HG03521 (cell line): ENCODE measurements around the gene XKR8.

Source experiments
- ATAC-seq: cut with Tn5 transposase; IDR thresholded peaks from one replicate; pipeline ENCODE4 v1.9.1; 2021; ENCODE audit warnings: mild to moderate bottlenecking, moderate library complexity; ENCODE audit not compliant: unreplicated experiment

The XKR8 gene

DNA sequence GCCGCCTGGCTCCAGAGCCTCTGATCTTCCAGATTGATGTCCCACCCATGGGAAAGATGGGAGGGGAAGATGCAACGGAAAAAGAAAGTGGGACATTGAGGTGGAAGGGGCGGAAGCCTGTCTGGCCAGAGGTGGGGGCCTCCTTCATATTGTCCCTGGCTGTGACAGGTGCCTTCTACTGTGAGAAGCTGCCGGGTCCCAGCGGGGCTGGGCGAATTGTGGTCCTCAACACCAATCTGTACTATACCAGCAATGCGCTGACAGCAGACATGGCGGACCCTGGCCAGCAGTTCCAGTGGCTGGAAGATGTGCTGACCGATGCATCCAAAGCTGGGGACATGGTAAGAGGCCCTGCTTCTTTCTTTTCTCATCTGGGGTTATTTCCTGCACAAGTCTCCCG lies 5.6 kb upstream of the XKR8 start:
- no peak for ATAC-seq

DNA sequence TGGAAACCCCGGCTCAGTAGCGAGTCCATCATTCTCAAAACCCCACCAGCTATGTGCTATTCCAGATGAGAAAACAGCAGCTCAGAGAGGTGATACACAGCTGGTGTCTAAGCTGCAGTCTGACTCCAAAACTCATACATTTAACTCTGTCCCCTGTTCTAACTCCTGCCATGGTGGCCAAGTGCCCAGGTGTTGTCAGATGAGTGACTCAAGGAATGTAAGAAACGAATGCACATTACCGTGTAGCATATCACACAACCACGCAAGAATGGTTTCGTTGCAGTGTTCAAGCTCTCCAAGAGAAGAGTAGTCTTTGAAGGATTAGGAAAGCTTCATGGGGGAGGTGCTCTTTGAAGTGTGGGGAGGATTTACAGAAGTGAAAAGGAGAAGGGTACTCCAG lies 4.7 kb upstream of the XKR8 start:
- ATAC-seq: no peak

DNA sequence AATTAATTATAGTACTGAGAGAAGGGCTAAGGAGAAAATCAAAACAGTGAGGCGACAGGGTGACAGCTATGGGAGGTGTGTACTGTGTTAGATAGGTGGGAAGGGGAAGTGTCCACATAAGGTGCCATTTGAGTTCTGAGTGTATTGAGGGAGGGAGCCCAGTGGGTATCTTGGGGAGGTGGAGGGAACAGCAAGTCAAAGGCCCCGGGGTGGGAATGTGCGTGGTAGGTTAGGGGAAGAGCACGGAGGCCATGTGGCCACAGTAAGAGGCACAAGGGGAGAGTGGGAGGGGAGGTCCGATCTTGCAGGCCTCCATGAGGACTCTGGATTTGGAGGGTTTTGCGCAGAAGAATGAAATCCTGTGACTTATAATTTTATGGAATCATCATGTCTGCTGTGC lies 3.0 kb upstream of the XKR8 start:
- ATAC-seq: no peak

DNA sequence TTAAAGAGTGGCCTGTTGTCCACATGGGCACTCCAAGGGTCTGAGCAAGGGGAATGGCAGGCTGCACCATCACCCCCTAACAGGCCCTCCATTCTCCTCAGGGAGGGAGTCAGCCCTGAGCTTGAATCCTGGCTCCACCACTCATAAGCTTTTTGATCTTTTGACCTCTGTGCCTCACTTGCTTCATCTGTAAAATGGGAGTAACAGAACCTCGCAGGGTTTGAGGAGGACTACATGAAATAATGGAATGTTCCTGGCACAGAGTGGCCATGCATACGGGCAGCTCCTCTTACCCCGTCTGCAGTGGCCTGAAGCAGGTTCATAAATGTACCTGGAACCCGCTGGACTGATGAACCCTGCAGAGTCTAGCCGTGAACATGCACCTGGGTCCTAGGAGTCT lies 2.1 kb upstream of the XKR8 start:
- ATAC-seq: no peak

DNA sequence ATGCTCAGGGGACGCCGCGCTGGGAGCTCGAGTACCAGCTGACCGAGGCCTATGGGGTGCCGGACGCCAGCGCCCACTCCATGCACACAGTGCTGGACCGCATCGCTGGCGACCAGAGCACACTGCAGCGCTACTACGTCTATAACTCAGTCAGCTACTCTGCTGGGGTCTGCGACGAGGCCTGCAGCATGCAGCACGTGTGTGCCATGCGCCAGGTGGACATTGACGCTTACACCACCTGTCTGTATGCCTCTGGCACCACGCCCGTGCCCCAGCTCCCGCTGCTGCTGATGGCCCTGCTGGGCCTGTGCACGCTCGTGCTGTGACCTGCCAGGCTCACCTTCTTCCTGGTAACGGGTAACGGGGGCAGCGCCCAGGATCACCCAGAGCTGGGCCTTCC lies 1.3 kb upstream of the XKR8 start:
- ATAC-seq: no peak

DNA sequence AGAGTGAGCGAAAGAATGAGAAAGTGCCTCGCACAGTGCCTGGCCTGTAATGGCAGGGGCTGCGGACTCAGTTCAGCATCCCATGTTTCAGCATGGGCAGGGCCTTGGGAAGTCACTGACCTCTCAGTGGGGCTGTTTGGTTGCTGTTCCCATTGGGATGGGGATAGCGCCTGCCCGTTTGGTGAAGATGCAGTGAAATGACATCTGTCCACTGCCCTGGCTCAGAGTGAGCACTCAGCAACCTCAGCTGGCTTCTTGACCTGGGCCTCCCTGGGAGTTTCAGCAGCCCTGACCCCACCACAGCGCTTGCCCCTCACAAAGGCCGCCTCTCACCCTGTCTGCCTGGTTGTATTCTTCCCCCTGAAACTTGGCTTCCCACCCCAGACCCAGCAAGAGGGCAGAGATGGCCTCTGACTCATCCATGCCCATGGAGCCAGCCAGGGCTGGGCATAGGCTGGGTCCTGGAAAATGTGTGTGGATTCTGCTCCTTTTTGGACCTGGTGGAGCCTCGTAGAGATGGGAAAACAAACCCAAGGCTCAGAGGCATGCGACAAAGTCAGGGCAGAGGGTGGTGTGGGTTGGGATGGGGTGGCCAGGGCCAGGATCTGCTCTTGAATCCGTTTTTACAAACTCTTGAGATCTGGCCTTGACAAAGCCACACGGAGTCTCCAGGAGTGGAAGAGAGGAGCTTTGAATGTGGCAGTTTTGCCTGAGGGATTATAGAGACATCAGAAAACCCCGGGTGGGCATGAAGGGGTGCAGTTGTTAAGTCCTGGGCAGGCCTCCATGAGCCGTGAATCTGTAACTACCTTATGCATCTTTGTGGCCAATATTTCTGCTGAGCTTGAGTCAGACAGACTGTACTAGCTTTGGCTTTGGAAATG lies 1.2 kb downstream of the XKR8 start:
- no peak for ATAC-seq

DNA sequence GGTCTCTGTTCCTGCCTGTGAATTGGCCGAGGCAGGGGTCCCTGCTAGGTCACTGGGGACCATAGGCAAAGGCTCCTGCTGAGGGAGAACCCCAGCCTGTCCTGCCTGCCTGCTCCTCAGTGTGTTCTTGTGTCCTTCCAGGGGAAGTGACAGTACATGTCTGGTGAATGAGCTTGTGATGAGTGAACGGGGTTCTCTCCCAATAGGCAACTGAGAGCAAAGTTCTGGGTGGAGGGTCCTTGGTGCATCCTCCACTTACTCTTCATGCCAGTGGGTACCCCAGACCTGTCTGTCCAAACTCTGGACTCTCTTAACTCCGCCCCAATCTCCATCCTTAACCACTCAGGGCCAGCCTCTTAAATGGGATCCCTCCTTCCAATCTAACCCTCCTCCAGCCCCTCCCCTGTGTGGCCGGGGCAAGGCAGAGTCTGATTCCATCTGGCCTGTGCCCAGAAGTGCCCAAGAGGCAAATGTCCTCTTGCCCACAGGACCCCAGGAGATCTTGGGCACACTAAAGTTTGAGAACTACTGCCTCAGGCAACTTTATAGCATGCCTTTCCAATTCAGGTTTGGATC lies 2.0 kb downstream of the XKR8 start:
- no peak for ATAC-seq

DNA sequence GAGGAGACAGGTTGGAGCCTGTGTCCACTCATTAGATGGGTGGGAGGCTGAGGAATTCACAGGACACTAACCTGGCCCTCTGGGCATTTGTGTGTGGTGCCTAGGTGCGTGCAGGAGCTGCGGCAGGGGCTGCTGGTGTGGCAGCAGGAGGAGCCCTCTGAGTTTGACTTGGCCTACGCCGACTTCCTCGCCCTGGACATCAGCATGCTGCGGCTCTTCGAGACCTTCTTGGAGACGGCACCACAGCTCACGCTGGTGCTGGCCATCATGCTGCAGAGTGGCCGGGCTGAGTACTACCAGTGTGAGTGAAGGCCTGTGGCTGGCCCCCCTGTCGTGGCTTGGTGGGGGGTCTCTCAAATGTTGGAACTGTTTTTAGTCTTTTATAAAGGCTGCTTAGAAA lies 3.6 kb downstream of the XKR8 start:
- no peak for ATAC-seq

DNA sequence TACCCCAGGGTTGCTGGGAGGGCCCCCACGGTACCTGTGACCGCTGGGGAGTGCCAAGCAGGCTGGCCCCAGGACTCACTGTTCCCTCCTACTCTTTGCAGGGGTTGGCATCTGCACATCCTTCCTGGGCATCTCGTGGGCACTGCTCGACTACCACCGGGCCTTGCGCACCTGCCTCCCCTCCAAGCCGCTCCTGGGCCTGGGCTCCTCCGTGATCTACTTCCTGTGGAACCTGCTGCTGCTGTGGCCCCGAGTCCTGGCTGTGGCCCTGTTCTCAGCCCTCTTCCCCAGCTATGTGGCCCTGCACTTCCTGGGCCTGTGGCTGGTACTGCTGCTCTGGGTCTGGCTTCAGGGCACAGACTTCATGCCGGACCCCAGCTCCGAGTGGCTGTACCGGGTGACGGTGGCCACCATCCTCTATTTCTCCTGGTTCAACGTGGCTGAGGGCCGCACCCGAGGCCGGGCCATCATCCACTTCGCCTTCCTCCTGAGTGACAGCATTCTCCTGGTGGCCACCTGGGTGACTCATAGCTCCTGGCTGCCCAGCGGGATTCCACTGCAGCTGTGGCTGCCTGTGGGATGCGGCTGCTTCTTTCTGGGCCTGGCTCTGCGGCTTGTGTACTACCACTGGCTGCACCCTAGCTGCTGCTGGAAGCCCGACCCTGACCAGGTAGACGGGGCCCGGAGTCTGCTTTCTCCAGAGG lies 6.8 kb downstream of the XKR8 start:
- no peak for ATAC-seq

DNA sequence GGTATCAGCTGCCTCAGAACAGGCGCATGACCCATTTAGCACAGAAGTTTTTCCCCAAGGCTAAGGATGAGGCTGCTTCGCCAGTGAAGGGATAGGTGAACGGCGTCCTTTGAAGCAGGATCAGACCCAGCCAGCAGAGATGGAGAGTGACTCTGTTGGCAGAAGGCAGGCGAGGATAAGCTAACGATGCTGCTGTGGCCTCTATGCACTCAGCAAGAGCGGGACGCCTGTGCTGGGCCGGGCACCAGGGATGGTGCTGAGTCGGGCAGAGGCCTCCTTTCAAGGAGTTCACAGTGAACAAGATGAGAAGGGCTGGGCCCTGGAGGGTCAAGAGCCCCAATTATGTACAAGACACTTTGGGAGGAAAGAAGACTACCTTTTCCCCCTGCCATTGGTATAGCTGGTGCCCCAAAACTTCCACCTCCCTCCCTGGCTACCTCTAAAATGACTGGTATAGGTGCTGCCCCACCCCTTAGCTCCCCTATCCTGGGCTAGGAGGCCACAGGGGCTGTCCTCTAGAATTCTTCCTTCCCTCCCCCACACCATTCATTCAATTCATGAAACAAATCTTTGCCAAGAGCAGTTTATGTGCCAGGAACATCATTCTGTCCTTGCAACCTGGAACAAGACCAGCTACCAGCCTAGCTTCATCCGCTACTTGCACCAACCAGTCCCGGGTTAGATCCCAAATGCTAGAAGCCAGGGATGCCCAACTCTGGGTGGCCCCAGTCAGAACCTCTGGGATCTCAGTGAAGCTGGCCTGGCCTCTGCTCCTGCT lies 7.5 kb downstream of the XKR8 start:
- ATAC-seq: no peak

DNA sequence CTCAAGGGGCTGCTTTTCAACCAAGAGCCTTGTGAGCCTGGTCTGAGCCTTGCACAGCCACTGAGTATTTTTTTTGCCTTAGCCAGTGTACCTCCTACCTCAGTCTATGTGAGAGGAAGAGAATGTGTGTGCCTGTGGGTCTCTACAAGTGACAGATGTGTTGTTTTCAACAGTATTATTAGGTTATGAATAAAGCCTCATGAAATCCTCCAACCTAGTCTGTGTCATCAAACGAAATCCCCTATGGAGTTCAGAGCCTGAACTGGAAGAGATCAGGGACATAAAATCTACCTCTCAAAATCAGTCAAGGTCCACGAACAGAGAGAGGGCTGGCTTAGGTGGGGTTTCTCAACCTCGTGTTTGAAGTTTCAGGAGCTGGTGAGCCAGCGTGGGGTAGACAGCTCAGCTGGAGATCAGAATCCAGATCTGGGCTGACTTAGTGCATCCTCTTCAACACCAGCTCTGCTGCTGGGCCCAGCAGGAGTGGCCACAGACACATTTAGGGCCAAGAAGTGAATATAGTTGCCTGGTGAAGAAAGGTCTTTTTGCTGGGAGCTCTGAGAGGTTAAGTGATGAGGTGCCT lies 8.2 kb downstream of the XKR8 start:
- ATAC-seq: no peak

DNA sequence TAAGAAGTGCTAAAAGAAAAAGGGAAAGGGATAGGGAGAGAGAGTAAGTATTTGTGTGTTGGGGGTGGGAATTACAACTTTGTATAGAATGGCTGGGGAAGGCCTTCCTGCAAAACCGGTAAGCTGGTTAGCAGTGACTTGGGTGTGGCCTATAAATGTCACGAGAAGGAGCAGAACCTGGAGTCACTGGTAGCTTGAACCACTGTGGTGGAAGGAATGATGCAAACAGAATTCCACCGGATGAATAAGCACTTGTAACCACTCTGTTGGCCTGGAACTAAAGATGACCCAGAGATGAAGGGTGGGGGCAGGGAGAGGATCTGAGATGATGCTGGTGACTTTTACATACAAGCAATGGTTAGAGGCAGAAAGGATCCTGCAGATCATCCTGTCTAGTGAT lies 8.9 kb downstream of the XKR8 start:
- no peak for ATAC-seq

DNA sequence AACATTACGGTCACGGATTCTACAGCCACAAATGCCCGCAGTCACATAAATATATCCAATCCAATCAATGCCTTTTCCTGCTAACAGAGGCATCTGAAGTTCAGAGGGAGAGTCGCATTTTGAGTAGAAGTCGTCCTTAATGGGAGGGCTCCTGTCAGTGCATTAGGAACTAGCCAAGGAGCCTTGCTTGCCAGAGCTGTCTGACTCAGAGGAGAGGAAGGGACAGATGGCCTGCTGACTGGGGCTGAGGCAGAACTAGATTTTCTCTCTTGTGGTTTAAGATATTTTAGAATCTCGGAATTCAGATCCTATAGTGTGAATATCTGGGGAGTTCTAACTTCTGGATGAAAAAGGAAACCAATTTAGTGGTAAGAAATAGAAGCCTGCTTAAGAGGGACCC lies 10.6 kb downstream of the XKR8 start:
- ATAC-seq: no peak

DNA sequence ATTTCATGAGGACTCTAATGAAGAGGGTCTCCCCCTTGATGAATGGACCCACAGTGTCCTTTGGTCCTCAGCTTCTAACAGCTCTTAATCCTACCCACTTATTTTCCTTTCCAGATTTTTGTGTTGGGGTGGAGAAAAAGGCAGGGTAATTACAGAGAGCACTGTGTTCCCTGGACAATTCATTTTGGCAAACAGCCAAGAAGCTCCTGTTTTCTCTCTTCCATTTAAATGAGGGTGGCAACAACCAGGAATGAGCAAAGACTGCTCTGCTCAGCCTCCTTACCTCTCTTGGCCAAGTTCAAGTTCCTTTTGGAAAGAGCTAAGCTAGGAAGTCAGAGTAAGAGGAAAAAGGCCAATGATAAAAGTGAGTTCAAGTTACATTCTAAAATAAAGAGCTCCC lies 11.9 kb downstream of the XKR8 start:
- no peak for ATAC-seq

DNA sequence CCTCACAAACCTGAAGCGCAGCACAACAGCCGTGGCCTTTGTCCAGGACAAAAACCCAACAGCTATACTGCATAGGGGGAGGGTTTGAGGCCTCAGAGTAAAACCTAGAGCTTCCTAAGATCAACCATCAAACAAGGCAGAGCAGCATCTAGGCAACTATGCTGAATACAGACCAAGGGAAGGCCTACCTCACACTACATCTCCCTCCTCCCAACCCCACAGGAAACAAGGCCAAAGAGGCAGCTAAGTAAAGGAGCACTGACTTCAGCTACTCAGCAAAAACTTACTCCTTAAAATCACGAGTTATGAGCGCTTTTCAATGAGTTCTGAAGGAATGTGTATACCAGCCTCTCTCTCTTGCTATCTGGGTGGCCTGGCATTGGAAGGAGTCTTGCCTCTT lies 12.4 kb downstream of the XKR8 start:
- no peak for ATAC-seq

DNA sequence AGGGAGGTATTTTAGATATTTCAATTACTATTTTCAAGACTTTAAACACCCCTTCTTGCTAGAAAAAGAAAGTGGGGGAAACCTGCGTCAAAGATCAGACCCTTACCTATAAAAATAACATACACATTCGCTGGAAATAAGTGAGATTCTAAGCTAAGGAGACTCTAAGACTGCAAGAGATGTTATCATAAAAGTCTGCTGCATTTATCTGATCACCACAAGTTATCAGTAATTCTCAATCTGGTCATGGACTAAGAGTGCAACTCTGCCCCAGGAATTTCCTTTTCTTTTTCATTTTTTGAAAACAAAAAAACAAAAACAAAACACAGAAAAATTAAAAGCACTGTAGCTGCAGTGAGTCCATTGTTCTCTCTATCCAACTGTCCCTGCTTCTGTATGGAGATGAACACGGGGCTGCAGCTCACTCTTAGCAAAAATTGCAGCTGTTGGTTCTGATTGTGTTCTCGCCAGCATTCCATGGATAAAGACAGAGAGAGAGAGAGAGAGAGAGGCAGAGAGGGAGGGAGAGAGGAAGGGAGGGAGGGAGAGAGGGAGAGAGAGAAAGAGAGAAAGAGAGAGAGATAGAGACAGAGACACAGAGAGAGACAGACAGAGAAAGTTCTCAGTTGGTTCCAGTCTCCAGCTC lies 14.1 kb downstream of the XKR8 start:
- ATAC-seq: no peak

DNA sequence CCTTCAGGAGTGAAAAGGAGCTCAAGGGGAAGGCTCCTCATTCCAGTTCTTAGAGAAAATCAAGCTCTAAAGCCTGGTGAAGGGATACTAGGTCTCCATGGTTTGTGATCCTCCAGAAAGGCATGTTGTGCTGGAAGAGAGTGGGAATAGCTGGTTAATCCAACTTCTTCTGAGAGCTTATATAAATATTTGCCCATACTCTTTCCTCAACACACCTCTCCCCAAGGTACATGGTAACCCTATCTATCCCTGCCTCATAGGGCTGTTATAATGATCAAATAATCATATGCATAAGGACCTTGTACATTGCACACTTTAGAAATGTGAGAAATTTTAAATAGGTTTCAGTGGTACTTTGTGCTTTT lies 14.6 kb downstream of the XKR8 start:
- no peak for ATAC-seq

DNA sequence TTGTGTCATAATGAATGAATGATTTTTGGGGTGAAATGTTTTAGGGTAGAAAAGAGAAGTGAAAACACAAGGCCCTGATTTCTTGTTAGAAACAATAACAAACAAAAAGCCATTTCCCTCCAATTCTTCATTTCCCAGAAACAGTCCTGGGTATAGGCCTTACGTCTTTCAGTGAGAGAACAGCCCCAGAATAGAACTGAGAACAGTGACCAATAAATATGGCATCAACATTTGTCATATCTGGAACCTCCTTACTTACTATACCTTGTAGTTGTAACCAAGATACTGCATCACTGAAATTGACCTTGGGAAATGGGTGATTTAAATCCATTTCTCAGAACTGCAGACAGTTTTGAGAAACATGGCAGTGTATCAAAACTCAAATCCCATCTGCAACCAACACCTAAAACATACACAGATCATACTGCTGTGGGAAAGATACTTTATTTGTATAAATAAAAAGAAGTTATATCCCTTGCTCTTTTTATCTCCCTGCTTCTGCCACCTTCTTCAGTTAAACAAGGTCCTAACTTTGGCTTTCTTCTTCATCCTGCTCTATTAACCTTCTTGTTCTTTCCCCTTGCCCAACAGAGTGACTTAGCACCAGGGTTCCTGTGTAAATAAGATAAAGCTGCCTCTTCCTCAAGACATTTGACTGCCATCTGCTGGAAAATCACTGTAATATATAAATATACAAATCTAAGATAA lies 19.5 kb downstream of the XKR8 start:
- ATAC-seq: no peak

DNA sequence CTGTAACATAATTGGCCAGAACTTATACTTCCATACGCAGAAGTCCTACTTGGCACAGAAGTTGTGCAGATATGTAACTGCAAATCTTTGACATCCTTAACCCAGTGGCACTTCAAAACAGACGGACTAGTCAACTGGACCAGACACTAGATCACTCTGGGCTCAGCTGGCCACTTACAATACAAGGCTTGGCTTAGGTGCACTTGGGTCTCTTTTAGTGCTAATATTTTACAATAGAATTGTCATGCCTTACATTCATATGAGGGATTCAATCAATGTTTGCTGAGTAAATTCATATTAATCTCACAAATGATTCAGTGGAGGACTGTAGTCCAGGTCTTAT lies 20.1 kb downstream of the XKR8 start:
- ATAC-seq: no peak

DNA sequence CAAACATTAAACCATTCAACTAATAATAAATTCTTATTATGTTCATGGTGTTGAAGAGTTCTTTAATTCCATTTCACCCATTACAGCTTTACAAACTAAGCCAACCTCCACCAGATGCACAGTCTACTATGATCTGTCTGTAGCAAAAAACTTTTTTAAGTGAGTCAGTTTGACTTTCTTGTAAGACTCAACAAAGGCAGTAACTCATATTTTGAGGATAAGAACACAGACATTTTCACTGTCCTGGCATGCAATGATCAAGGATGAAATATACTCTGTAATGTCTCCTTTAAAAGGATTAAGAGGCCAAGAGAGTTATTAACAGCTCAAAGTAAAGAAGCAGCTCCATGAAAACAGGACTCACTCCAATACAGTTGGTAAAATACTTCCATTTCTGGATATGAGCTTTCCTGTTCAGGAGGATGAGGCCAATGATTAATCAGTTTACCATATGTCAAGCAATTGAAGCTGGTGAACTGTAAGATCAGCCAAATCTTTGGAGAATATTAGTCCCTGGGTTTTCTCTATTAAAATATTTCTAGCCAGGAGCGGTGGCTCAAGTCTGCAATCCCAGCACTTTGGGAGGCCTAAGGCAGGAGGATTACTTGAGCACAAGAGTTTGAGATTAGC lies 20.6 kb downstream of the XKR8 start:
- ATAC-seq: no peak
